ENCODE measurements around the gene LEPROT. TPM values are rescaled to one million over a fixed set of nuclear protein-coding genes. Genes with fewer than 3 reads are reported as not detected.

The LEPROT gene
- total and polyA plus RNA-seq, 2 of the 8 experiments (the other 6 are each of a cell fraction or from before 2014, with no cell fraction given), result 25.7 to 27.2 TPM

DNA sequence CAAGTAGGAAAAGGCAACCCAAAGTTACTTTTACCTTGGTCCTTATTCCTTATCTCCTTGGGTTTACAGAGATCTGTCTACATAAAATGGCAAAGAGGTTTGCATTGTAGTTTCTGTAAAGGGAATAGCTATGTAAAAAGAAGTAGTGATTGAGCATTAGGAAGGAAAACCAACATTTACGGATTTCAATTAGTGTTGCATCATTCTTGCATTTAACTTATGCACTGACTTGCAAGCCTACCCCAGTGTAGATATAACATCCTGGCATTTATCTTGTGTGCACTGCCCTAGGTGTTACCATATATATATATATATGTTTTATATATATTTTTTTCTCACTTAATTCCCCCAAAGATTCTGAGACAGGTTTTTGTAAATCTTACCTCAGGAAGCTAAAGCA is 3.7 kb upstream of the LEPROT start (continued):
- TF ChIP-seq, protein P1, sequence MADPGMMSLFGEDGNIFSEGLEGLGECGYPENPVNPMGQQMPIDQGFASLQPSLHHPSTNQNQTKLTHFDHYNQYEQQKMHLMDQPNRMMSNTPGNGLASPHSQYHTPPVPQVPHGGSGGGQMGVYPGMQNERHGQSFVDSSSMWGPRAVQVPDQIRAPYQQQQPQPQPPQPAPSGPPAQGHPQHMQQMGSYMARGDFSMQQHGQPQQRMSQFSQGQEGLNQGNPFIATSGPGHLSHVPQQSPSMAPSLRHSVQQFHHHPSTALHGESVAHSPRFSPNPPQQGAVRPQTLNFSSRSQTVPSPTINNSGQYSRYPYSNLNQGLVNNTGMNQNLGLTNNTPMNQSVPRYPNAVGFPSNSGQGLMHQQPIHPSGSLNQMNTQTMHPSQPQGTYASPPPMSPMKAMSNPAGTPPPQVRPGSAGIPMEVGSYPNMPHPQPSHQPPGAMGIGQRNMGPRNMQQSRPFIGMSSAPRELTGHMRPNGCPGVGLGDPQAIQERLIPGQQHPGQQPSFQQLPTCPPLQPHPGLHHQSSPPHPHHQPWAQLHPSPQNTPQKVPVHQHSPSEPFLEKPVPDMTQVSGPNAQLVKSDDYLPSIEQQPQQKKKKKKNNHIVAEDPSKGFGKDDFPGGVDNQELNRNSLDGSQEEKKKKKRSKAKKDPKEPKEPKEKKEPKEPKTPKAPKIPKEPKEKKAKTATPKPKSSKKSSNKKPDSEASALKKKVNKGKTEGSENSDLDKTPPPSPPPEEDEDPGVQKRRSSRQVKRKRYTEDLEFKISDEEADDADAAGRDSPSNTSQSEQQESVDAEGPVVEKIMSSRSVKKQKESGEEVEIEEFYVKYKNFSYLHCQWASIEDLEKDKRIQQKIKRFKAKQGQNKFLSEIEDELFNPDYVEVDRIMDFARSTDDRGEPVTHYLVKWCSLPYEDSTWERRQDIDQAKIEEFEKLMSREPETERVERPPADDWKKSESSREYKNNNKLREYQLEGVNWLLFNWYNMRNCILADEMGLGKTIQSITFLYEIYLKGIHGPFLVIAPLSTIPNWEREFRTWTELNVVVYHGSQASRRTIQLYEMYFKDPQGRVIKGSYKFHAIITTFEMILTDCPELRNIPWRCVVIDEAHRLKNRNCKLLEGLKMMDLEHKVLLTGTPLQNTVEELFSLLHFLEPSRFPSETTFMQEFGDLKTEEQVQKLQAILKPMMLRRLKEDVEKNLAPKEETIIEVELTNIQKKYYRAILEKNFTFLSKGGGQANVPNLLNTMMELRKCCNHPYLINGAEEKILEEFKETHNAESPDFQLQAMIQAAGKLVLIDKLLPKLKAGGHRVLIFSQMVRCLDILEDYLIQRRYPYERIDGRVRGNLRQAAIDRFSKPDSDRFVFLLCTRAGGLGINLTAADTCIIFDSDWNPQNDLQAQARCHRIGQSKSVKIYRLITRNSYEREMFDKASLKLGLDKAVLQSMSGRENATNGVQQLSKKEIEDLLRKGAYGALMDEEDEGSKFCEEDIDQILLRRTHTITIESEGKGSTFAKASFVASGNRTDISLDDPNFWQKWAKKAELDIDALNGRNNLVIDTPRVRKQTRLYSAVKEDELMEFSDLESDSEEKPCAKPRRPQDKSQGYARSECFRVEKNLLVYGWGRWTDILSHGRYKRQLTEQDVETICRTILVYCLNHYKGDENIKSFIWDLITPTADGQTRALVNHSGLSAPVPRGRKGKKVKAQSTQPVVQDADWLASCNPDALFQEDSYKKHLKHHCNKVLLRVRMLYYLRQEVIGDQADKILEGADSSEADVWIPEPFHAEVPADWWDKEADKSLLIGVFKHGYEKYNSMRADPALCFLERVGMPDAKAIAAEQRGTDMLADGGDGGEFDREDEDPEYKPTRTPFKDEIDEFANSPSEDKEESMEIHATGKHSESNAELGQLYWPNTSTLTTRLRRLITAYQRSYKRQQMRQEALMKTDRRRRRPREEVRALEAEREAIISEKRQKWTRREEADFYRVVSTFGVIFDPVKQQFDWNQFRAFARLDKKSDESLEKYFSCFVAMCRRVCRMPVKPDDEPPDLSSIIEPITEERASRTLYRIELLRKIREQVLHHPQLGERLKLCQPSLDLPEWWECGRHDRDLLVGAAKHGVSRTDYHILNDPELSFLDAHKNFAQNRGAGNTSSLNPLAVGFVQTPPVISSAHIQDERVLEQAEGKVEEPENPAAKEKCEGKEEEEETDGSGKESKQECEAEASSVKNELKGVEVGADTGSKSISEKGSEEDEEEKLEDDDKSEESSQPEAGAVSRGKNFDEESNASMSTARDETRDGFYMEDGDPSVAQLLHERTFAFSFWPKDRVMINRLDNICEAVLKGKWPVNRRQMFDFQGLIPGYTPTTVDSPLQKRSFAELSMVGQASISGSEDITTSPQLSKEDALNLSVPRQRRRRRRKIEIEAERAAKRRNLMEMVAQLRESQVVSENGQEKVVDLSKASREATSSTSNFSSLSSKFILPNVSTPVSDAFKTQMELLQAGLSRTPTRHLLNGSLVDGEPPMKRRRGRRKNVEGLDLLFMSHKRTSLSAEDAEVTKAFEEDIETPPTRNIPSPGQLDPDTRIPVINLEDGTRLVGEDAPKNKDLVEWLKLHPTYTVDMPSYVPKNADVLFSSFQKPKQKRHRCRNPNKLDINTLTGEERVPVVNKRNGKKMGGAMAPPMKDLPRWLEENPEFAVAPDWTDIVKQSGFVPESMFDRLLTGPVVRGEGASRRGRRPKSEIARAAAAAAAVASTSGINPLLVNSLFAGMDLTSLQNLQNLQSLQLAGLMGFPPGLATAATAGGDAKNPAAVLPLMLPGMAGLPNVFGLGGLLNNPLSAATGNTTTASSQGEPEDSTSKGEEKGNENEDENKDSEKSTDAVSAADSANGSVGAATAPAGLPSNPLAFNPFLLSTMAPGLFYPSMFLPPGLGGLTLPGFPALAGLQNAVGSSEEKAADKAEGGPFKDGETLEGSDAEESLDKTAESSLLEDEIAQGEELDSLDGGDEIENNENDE (IDR thresholded peaks at IDR 0.05; ENCODE audit: insufficient replicate concordance, low read length), result no peak
- TF ChIP-seq SP4 (IDR thresholded peaks at IDR 0.05; ENCODE audit: low read length) (no peak), SIX5 (IDR thresholded peaks at IDR 0.05; ENCODE audit: low read depth, low read length) (no peak), MAFK (IDR thresholded peaks at IDR 0.05; ENCODE audit: low read depth, low read length) (no peak), EGR1 (IDR thresholded peaks at IDR 0.05; ENCODE audit: borderline replicate concordance, low read depth, low read length) (no peak), FOSL1 (IDR thresholded peaks at IDR 0.05; ENCODE audit: insufficient read depth, low read depth, low read length) (no peak), SP2 (IDR thresholded peaks at IDR 0.05; ENCODE audit: low read length) (no peak), POLR2A (IDR thresholded peaks at IDR 0.05; ENCODE audit: control extremely low read depth in 1 of 2, low read depth in 2 of 2, low read length in 2 of 2) (no peak), CHD2 (IDR thresholded peaks at IDR 0.05; ENCODE audit: low read length) (no peak), RAD21 (IDR thresholded peaks at IDR 0.05 in 1 of 2, conservative IDR thresholded peaks at IDR 0.05 in 1 of 2; ENCODE audit: low read depth in 2 of 2, low read length in 2 of 2) (no peak), HDAC2 (IDR thresholded peaks at IDR 0.05; ENCODE audit: borderline replicate concordance in 1 of 2, low read depth in 2 of 2, low read length in 2 of 2) (no peak)

Measured in H1 (cell line).